ENCODE results near the gene ATP13A3. TPM values are rescaled to one million over a fixed set of nuclear protein-coding genes. Genes with fewer than 3 reads are reported as not detected.

Gene ATP13A3
- total RNA-seq, 2 experiments from 2014 or later: 79.5 to 84.5 TPM

DNA sequence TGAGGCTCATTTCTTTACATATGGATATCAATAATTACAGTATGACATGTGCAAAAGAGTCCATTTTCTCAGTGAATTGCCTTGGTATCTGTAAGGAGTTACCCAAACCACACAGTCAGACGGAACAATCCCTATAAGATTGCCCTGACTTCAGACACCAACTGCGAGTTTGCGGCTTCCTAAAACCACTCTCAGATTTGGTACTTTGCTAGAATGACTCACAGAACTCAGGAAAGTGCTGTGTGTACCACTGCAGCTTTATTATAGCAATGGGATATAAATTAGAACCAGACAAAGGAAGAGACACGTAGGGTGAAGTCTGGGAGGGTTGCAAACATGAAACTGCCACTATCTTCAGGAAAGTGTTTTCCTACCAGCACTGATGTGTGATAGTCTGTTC lies 45.8 kb upstream of the ATP13A3 start:
- ChIA-PET POLR2A (no interaction called here), CTCF (ENCODE audit: unreplicated experiment) (no interaction called here)
- H3K79me2 ChIP-seq (ENCODE audit: insufficient read depth, low read depth, low read length): no peaks in the 10 kb centered on the region
- H3K4me3 ChIP-seq (ENCODE audit: low read depth, low read length, poor library complexity, severe bottlenecking): no peak overlapping the region
- H3K9me3 ChIP-seq (ENCODE audit: low read length): peaks cover 8% of the 10 kb centered on the region; the same call in 1 of the 2 replicates
- no peak overlapping the region for H3K27ac ChIP-seq (ENCODE audit: low read depth, low read length, poor library complexity, severe bottlenecking)
- intact Hi-C loops (cut with micrococcal nuclease; ENCODE audit: unreplicated experiment): no loop called here
- TF ChIP-seq, protein P1, sequence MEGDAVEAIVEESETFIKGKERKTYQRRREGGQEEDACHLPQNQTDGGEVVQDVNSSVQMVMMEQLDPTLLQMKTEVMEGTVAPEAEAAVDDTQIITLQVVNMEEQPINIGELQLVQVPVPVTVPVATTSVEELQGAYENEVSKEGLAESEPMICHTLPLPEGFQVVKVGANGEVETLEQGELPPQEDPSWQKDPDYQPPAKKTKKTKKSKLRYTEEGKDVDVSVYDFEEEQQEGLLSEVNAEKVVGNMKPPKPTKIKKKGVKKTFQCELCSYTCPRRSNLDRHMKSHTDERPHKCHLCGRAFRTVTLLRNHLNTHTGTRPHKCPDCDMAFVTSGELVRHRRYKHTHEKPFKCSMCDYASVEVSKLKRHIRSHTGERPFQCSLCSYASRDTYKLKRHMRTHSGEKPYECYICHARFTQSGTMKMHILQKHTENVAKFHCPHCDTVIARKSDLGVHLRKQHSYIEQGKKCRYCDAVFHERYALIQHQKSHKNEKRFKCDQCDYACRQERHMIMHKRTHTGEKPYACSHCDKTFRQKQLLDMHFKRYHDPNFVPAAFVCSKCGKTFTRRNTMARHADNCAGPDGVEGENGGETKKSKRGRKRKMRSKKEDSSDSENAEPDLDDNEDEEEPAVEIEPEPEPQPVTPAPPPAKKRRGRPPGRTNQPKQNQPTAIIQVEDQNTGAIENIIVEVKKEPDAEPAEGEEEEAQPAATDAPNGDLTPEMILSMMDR (conservative IDR thresholded peaks at IDR 0.05; ENCODE audit: low read length): no peak
- TF ChIP-seq EZH2phosphoT487 (IDR thresholded peaks at IDR 0.05; ENCODE audit: borderline replicate concordance, low read depth, low read length): no peak
- H4K20me1 ChIP-seq (ENCODE audit: insufficient read depth, low read length): no peaks in the 10 kb centered on the region
- H3K4me2 ChIP-seq (ENCODE audit: low read length): no peak overlapping the region
- no peak for DNase-seq (ENCODE audit: low spot score)
- H3K4me1 ChIP-seq (ENCODE audit: insufficient read depth, low read length, poor library complexity, severe bottlenecking): no peaks in the 10 kb centered on the region
- no peaks in the 10 kb centered on the region for H3K36me3 ChIP-seq (ENCODE audit: insufficient read depth, low read length)
- no peaks in the 10 kb centered on the region for H3K9me2 ChIP-seq (ENCODE audit: insufficient read depth, low read length)
- no peak overlapping the region for H2AFZ ChIP-seq (ENCODE audit: low read length)
- BruUV-seq (replicated peaks): no TSS peak

DNA sequence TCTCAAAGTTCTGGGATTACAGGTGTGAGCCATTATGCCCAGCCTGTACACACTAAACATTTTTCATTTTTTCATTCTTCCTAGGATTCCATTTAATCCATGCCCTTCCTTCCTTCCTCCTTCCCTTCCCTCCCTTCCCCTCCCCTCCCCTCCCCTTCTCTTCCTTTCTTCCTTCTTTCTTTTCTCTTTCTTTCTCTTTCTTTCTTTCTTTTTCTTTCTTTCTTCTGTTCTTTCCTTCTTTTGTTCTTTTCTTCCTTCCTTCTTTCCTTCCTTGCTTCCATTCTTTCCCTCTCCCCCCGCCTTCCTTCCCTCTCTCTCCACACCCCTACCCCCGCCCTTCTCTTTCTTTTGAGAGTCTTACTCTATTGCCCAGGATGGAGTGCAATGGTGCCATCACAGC lies 40.9 kb upstream of the ATP13A3 start:
- BruUV-seq (replicated peaks): no TSS peak
- Histone ChIP-seq H3K79me2 (ENCODE audit: insufficient read depth, low read depth, low read length) (no peaks in the 10 kb centered on the region), H2AFZ (ENCODE audit: low read length) (no peak overlapping the region), H3K9me2 (ENCODE audit: insufficient read depth, low read length) (no peaks in the 10 kb centered on the region), H3K9me3 (ENCODE audit: low read length) (no peaks in the 10 kb centered on the region), H3K27ac (ENCODE audit: low read depth, low read length, poor library complexity, severe bottlenecking) (no peak overlapping the region), H3K4me1 (ENCODE audit: insufficient read depth, low read length, poor library complexity, severe bottlenecking) (no peaks in the 10 kb centered on the region), H4K20me1 (ENCODE audit: insufficient read depth, low read length) (no peaks in the 10 kb centered on the region), H3K36me3 (ENCODE audit: insufficient read depth, low read length) (no peaks in the 10 kb centered on the region), H3K4me2 (ENCODE audit: low read length) (no peak overlapping the region), H3K4me3 (ENCODE audit: low read depth, low read length, poor library complexity, severe bottlenecking) (no peak overlapping the region)
- TF ChIP-seq, protein P1 (conservative IDR thresholded peaks at IDR 0.05; ENCODE audit: low read length): no peak
- no peak for TF ChIP-seq EZH2phosphoT487 (IDR thresholded peaks at IDR 0.05; ENCODE audit: borderline replicate concordance, low read depth, low read length)
- intact Hi-C loops (cut with micrococcal nuclease; ENCODE audit: unreplicated experiment): loop anchor here (5.0 kb wide), 1 partner anchor 265 kb away; no protein-coding TSS in a partner anchor
- ChIA-PET CTCF (ENCODE audit: unreplicated experiment) (no interaction called here), POLR2A (no interaction called here)
- DNase-seq (ENCODE audit: low spot score): no peak

DNA sequence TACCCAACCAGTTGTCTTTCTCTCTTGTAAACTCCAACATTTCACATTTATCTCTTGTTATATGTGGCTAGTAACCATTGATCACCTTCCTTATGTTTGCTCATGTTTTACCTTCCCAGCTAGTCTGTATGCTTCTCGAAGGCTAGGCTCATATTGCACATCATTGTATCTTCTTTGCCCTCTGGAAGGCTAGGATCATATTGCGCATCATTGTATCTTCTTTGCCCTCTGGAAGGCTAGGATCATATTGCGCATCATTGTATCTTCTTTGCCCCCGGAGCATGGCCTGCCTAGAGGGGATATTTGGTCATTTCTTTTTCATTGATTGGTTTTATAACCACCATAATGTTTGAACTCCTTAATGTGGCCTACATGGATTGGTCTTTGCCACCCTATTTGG lies 39.4 kb upstream of the ATP13A3 start:
- Histone ChIP-seq H3K27ac (ENCODE audit: low read depth, low read length, poor library complexity, severe bottlenecking) (no peak overlapping the region), H4K20me1 (ENCODE audit: insufficient read depth, low read length) (no peaks in the 10 kb centered on the region), H3K4me2 (ENCODE audit: low read length) (no peak overlapping the region), H3K4me1 (ENCODE audit: insufficient read depth, low read length, poor library complexity, severe bottlenecking) (no peaks in the 10 kb centered on the region), H3K79me2 (ENCODE audit: insufficient read depth, low read depth, low read length) (no peaks in the 10 kb centered on the region), H3K36me3 (ENCODE audit: insufficient read depth, low read length) (no peaks in the 10 kb centered on the region), H3K9me3 (ENCODE audit: low read length) (no peaks in the 10 kb centered on the region), H3K9me2 (ENCODE audit: insufficient read depth, low read length) (no peaks in the 10 kb centered on the region), H2AFZ (ENCODE audit: low read length) (no peak overlapping the region), H3K4me3 (ENCODE audit: low read depth, low read length, poor library complexity, severe bottlenecking) (no peak overlapping the region)
- ChIA-PET POLR2A (no interaction called here), CTCF (ENCODE audit: unreplicated experiment) (no interaction called here)
- BruUV-seq (replicated peaks): no TSS peak
- DNase-seq (ENCODE audit: low spot score): no peak
- intact Hi-C loops (cut with micrococcal nuclease; ENCODE audit: unreplicated experiment): loop anchor here (5.0 kb wide), 1 partner anchor 266 kb away; no protein-coding TSS in a partner anchor
- TF ChIP-seq, protein P1 (conservative IDR thresholded peaks at IDR 0.05; ENCODE audit: low read length): no peak
- no peak for TF ChIP-seq EZH2phosphoT487 (IDR thresholded peaks at IDR 0.05; ENCODE audit: borderline replicate concordance, low read depth, low read length)
